Measurements from ENCODE around the gene RRP8.

RRP8 gene

GRCh38 chr11:6616596-6617250 lies 13.3 kb upstream of the RRP8 start:
- DNase-seq, result no peak

GRCh38 chr11:6615882-6616585 lies 12.6 kb upstream of the RRP8 start:
- no peak for DNase-seq

GRCh38 chr11:6615046-6615445 lies 11.6 kb upstream of the RRP8 start:
- DNase-seq, result no peak

GRCh38 chr11:6614446-6614845 lies 11.0 kb upstream of the RRP8 start:
- DNase-seq, result no peak

- no peak for DNase-seq
Observed at GRCh38 chr11:6613496-6613895, 10.1 kb upstream of the RRP8 start.

GRCh38 chr11:6612213-6613041 lies 9.0 kb upstream of the RRP8 start, which contains the start of gene TAF10:
TSS of gene TAF10 (minus strand) at chr11:6612216. CDS start at chr11:6612189, 27 bp downstream.
- peak; percentile 91 for DNase-seq

- DNase-seq, result no peak
Observed at GRCh38 chr11:6611963-6612212, 8.5 kb upstream of the RRP8 start.

- DNase-seq, result peak; percentile 24
Observed at GRCh38 chr11:6611092-6611962, 7.9 kb upstream of the RRP8 start.

- no peak for DNase-seq
Observed at GRCh38 chr11:6610591-6610990, 7.2 kb upstream of the RRP8 start.

GRCh38 chr11:6609502-6610015 lies 6.1 kb upstream of the RRP8 start:
- DNase-seq, result no peak

- DNase-seq, result no peak
Observed at GRCh38 chr11:6608726-6609501, 5.5 kb upstream of the RRP8 start.

GRCh38 chr11:6608011-6608410 lies 4.6 kb upstream of the RRP8 start:
- no peak for DNase-seq

GRCh38 chr11:6607190-6607795 lies 3.9 kb upstream of the RRP8 start:
- DNase-seq, result no peak

- peak; percentile 21 for DNase-seq
Observed at GRCh38 chr11:6606471-6607189, 3.2 kb upstream of the RRP8 start.

GRCh38 chr11:6604790-6605189 lies 1.4 kb upstream of the RRP8 start:
- DNase-seq, result no peak

GRCh38 chr11:6604081-6604626 lies 738 bp upstream of the RRP8 start:
- peak; percentile 14 for DNase-seq

GRCh38 chr11:6602096-6602940 lies 1.1 kb downstream of the RRP8 start:
- DNase-seq, result no peak

- DNase-seq, result no peak
Observed at GRCh38 chr11:6601041-6601461, 2.4 kb downstream of the RRP8 start.

- no peak for DNase-seq
Observed at GRCh38 chr11:6599881-6600390, 3.5 kb downstream of the RRP8 start.
